ENCODE results near the gene RBM28.

- no peak for TF ChIP-seq ASH2L (IDR thresholded peaks at IDR 0.05; ENCODE audit: low read length)
- TF ChIP-seq CTCF (IDR thresholded peaks at IDR 0.05; ENCODE audit: control extremely low read depth in 1 of 3, insufficient read depth in 1 of 3, low read depth in 1 of 3, low read length in 3 of 3): no peak
- no peak for TF ChIP-seq POLR2A (IDR thresholded peaks at IDR 0.05; ENCODE audit: control extremely low read depth in 1 of 2, low read depth in 2 of 2, low read length in 2 of 2)
- TF ChIP-seq NRF1 (IDR thresholded peaks at IDR 0.05; ENCODE audit: low read depth, low read length): no peak
- TF ChIP-seq SRF (IDR thresholded peaks at IDR 0.05; ENCODE audit: low read depth, low read length): no peak
- TF ChIP-seq EZH2 (IDR thresholded peaks at IDR 0.05; ENCODE audit: low read depth, low read length, severe bottlenecking): no peak
- TF ChIP-seq CEBPB (IDR thresholded peaks at IDR 0.05; ENCODE audit: low read depth, low read length): no peak
- no peak for TF ChIP-seq TAF1 (IDR thresholded peaks at IDR 0.05; ENCODE audit: low read depth, low read length)
- TF ChIP-seq BCL11A (IDR thresholded peaks at IDR 0.05; ENCODE audit: low read depth in 2 of 2, low read length in 2 of 2): no peak
- TF ChIP-seq POLR2AphosphoS5 (IDR thresholded peaks at IDR 0.05; ENCODE audit: low read depth, low read length): no peak
- no peak for TF ChIP-seq KDM1A (IDR thresholded peaks at IDR 0.05; ENCODE audit: borderline replicate concordance, low read length)
- no peak for TF ChIP-seq USF2 (IDR thresholded peaks at IDR 0.05; ENCODE audit: low read length)
- TF ChIP-seq SIN3A (conservative IDR thresholded peaks at IDR 0.05 in 1 of 2, IDR thresholded peaks at IDR 0.05 in 1 of 2; ENCODE audit: low read depth in 1 of 2, low read length in 2 of 2): no peak
- TF ChIP-seq CBX8 (IDR thresholded peaks at IDR 0.05; ENCODE audit: borderline replicate concordance, low read depth, low read length): no peak
Measured at GRCh38 chr7:128370491-128370890, 26.8 kb upstream of the RBM28 start.
